ENCODE measurements around the gene PUM1.

GRCh38 chr1:30934613-30935012 lies 130.9 kb downstream of the PUM1 start:
- TF ChIP-seq CTCF (IDR thresholded peaks at IDR 0.05; ENCODE audit: low read depth, low read length, missing input control): no peak
- TF ChIP-seq RAD21 (IDR thresholded peaks at IDR 0.05): no peak
- no peak for TF ChIP-seq MAX (IDR thresholded peaks at IDR 0.05)
- TF ChIP-seq ZBTB33 (IDR thresholded peaks at IDR 0.05): no peak
- no peak for TF ChIP-seq JUND (IDR thresholded peaks at IDR 0.05)
